Activated T-cell treated with anti-CD3 and anti-CD28 coated beads for 4 hours (primary cell): ENCODE measurements around the gene HDGFL3.
"Not testable (repeated sequence)": the region's sequence is repeated elsewhere in the genome, so short reads cannot be mapped to it uniquely, and the experiment has no call there.

Experiments used
- DNase-seq: peaks from one replicate; pipeline ENCODE4 v3.0.0-alpha.2; 2020

The HDGFL3 gene

GRCh38 chr15:83192742-83193141 lies 14.9 kb downstream of the HDGFL3 start:
- no peak for DNase-seq

- no peak for DNase-seq
Measured at GRCh38 chr15:83190450-83190849, 17.2 kb downstream of the HDGFL3 start.

- no peak for DNase-seq
Measured at GRCh38 chr15:83185561-83185960, 22.1 kb downstream of the HDGFL3 start.

- DNase-seq, result no peak
Measured at GRCh38 chr15:83178869-83179325, 28.7 kb downstream of the HDGFL3 start.

- no peak for DNase-seq
Measured at GRCh38 chr15:83178390-83178789, 29.2 kb downstream of the HDGFL3 start.

- DNase-seq, result no peak
Measured at GRCh38 chr15:83174891-83175290, 32.7 kb downstream of the HDGFL3 start.

- no peak for DNase-seq
Measured at GRCh38 chr15:83170474-83171165, 37.0 kb downstream of the HDGFL3 start.

GRCh38 chr15:83169576-83169975 lies 38.0 kb downstream of the HDGFL3 start:
- not testable (repeated sequence) for DNase-seq

GRCh38 chr15:83166830-83167229 lies 40.8 kb downstream of the HDGFL3 start:
- DNase-seq, result no peak

- DNase-seq, result no peak
Measured at GRCh38 chr15:83166218-83166617, 41.4 kb downstream of the HDGFL3 start.

GRCh38 chr15:83164771-83165404 lies 42.7 kb downstream of the HDGFL3 start:
- DNase-seq, result no peak

- DNase-seq, result no peak
Measured at GRCh38 chr15:83164111-83164770, 43.4 kb downstream of the HDGFL3 start.

- DNase-seq, result no peak
Measured at GRCh38 chr15:83163032-83163431, 44.6 kb downstream of the HDGFL3 start.

GRCh38 chr15:83160741-83161140 lies 46.9 kb downstream of the HDGFL3 start:
- DNase-seq, result no peak

- no peak for DNase-seq
Measured at GRCh38 chr15:83158393-83158792, 49.2 kb downstream of the HDGFL3 start.

- DNase-seq, result no peak
Measured at GRCh38 chr15:83155942-83156341, 51.7 kb downstream of the HDGFL3 start.

GRCh38 chr15:83153288-83153687 lies 54.3 kb downstream of the HDGFL3 start:
- DNase-seq, result no peak

GRCh38 chr15:83144771-83145170 lies 62.9 kb downstream of the HDGFL3 start:
- no peak for DNase-seq

- not testable (repeated sequence) for DNase-seq
Measured at GRCh38 chr15:83142151-83142550, 65.5 kb downstream of the HDGFL3 start.

GRCh38 chr15:83132861-83133523 lies 74.6 kb downstream of the HDGFL3 start:
- no peak for DNase-seq

GRCh38 chr15:83129791-83130190 lies 77.8 kb downstream of the HDGFL3 start:
- no peak for DNase-seq

GRCh38 chr15:83127547-83128150 lies 80.0 kb downstream of the HDGFL3 start:
- DNase-seq, result no peak

- DNase-seq, result no peak
Measured at GRCh38 chr15:83123529-83123928, 84.1 kb downstream of the HDGFL3 start.
